Naive thymus-derived CD8-positive, alpha-beta T cell (primary cell): ENCODE measurements around the gene ALDH18A1. TPM values are rescaled to one million over a fixed set of nuclear protein-coding genes. Genes with fewer than 3 reads are reported as not detected.

Experiments used
- ATAC-seq, 2 donors: fragments of 150-1000 bp; cut with Tn5 transposase in 1 of 2; sonication (Bioruptor Pico), chemical (Tn5 transposase) in 1 of 2; 1 replicate in 1 of 2; 2 replicates in 1 of 2; pipeline ENCODE4 v1.10.0; 2021; ENCODE audit warnings: mild to moderate bottlenecking in 2 of 2, moderate library complexity in 2 of 2
- POLR2A ChIA-PET: fragments of 350-600 bp; sonication (Branson Sonifier 250); formaldehyde crosslinking; loops from one replicate; lab custom pipeline; 2021; ENCODE audit warnings: antibody characterized with exemption; lab: Charles Lee
- DNase-seq, 10 donors: peaks; one replicate each; pipeline versions ENCODE4 v3.0.0 to v3.0.0-alpha.2; 2020 to 2022
- H3K27ac Mint-ChIP-seq, 10 donors: one replicate each; pipeline ENCODE4 v1.8.0; 2020 to 2022; ENCODE audit warnings: mild to moderate bottlenecking in 10 of 10, mixed read lengths in 10 of 10, moderate library complexity in 4 of 10, inconsistent platforms in 1 of 10
- H3K27me3 Mint-ChIP-seq, 5 donors: one replicate each; pipeline ENCODE4 v1.8.0; 2021 to 2022; ENCODE audit warnings: mixed read lengths in 5 of 5
- H3K36me3 Mint-ChIP-seq, 3 donors: one replicate each; pipeline ENCODE4 v1.8.0; 2020 to 2022; ENCODE audit warnings: mixed read lengths in 3 of 3, mild to moderate bottlenecking in 2 of 3, inconsistent platforms in 1 of 3
- H3K4me1 Mint-ChIP-seq, 4 donors: one replicate each; pipeline ENCODE4 v1.8.0; 2021 to 2022; ENCODE audit warnings: mixed read lengths in 4 of 4
- H3K4me3 Mint-ChIP-seq, 10 donors: one replicate each; pipeline ENCODE4 v1.8.0; 2020 to 2022; ENCODE audit warnings: mild to moderate bottlenecking in 10 of 10, mixed read lengths in 10 of 10, moderate library complexity in 6 of 10, inconsistent platforms in 1 of 10
- H3K9me3 Mint-ChIP-seq, 9 donors: one replicate each; pipeline ENCODE4 v1.8.0; 2020 to 2022; ENCODE audit warnings: mixed read lengths in 9 of 9, mild to moderate bottlenecking in 3 of 9, inconsistent platforms in 1 of 9, moderate library complexity in 1 of 9
- polyA plus RNA-seq, 3 donors: library from polyadenylated mRNA; unstranded; fragments of 300-500 nt; fragmentation: Illumina TruSeq; gene quantifications; one replicate each; pipeline ENCODE4 v1.2.3, GENCODE V29; 2021
- total RNA-seq, 8 experiments: library from RNA in 2 of 8; stranded (reverse) in 2 of 8; gene quantifications; one replicate each; pipeline ENCODE4 v1.2.3 and lab custom pipeline; 2021 to 2026

ALDH18A1 gene
- total and polyA plus RNA-seq, 5 experiments from 2014 or later: 24.3 to 61.4 (median 48.5) TPM

GRCh38 chr10:95559896-95560277, 96.6 kb downstream of the ALDH18A1 start:
- H3K27ac Mint-ChIP-seq: peak overlapping the region in 7 of 10 donors; percentile 33 to 97 (median 91)
- DNase-seq: no peak
- H3K36me3 Mint-ChIP-seq: no peaks in the 10 kb centered on the region
- H3K9me3 Mint-ChIP-seq: no peaks in the 10 kb centered on the region
- no peak for ATAC-seq
- peaks cover 0 to 9% (median 1%) of the 10 kb centered on the region in 5 donors for H3K27me3 Mint-ChIP-seq
- peaks cover 11 to 18% (median 13%) of the 10 kb centered on the region in 4 donors for H3K4me1 Mint-ChIP-seq
- POLR2A ChIA-PET: no interaction called here
- H3K4me3 Mint-ChIP-seq: peak overlapping the region; percentile 98 to 100 (median 99)

- ATAC-seq (no peak), DNase-seq (no peak)
- POLR2A ChIA-PET: interaction anchor here (0.6 kb wide), 1 partner anchor 1527 kb away, joined by 3 read pairs; no protein-coding TSS in a partner anchor
- peak overlapping the region; percentile 61 to 100 (median 79) for H3K4me3 Mint-ChIP-seq
- peaks cover 0 to 9% (median 1%) of the 10 kb centered on the region in 5 donors for H3K27me3 Mint-ChIP-seq
- peak overlapping the region in 5 of 10 donors; percentile 33 to 91 (median 61) for H3K27ac Mint-ChIP-seq
- no peaks in the 10 kb centered on the region for H3K36me3 Mint-ChIP-seq
- peaks cover 11 to 18% (median 13%) of the 10 kb centered on the region in 4 donors for H3K4me1 Mint-ChIP-seq
- H3K9me3 Mint-ChIP-seq: no peaks in the 10 kb centered on the region
These were observed 97.0 kb downstream of the ALDH18A1 start for GRCh38 chr10:95559471-95559870.

GRCh38 chr10:95558593-95559320, 97.8 kb downstream of the ALDH18A1 start:
- no peak for ATAC-seq
- POLR2A ChIA-PET: interaction anchor here (0.6 kb wide), 1 partner anchor 1528 kb away, joined by 3 read pairs; no protein-coding TSS in a partner anchor
- no peaks in the 10 kb centered on the region for H3K9me3 Mint-ChIP-seq
- H3K27ac Mint-ChIP-seq: peak overlapping the region in 1 of 10 donors; percentile 13
- H3K4me1 Mint-ChIP-seq: peaks cover 11 to 18% (median 13%) of the 10 kb centered on the region in 4 donors
- no peak for DNase-seq
- H3K36me3 Mint-ChIP-seq: no peaks in the 10 kb centered on the region
- peak overlapping the region in 6 of 10 donors; percentile 15 to 100 (median 46) for H3K4me3 Mint-ChIP-seq
- peaks cover 0 to 9% (median 1%) of the 10 kb centered on the region in 5 donors for H3K27me3 Mint-ChIP-seq

GRCh38 chr10:95556994-95557767, 99.3 kb downstream of the ALDH18A1 start:
- Mint-ChIP-seq H3K27me3 (peaks cover 0 to 9% (median 1%) of the 10 kb centered on the region in 5 donors), H3K36me3 (peaks cover 0 to 4% (median 0%) of the 10 kb centered on the region in 3 donors), H3K4me1 (peaks cover 9 to 16% (median 12%) of the 10 kb centered on the region in 4 donors), H3K27ac (no peak overlapping the region), H3K4me3 (no peak overlapping the region), H3K9me3 (peaks cover 0 to 4% (median 0%) of the 10 kb centered on the region in 9 donors)
- POLR2A ChIA-PET: no interaction called here
- no peak for DNase-seq
- no peak for ATAC-seq

Other genes starting within 250 kb of the ALDH18A1 start
- gene SORBS1, start 95.3 kb downstream of the ALDH18A1 start, total RNA-seq: 1 to 10 TPM in 1 of 2 experiments, under 1 TPM in 1; 0.94 to 1.7 TPM
- under 1 TPM; 0.25 to 0.49 (median 0.29) TPM for gene SORBS1, start 95.3 kb downstream of the ALDH18A1 start, polyA plus RNA-seq
- 10 to 100 TPM; 23.7 to 24.6 TPM for gene TCTN3, start 37.2 kb upstream of the ALDH18A1 start, total RNA-seq
- gene TCTN3, start 37.2 kb upstream of the ALDH18A1 start, polyA plus RNA-seq: 10 to 100 TPM; 48.8 to 65.7 (median 54.9) TPM
- gene ENTPD1, start 99.5 kb upstream of the ALDH18A1 start, total RNA-seq: 1 to 10 TPM; 1.4 to 1.6 TPM
- gene ENTPD1, start 99.5 kb upstream of the ALDH18A1 start, polyA plus RNA-seq: under 1 TPM; 0.16 to 0.25 (median 0.17) TPM